Measurements from ENCODE around the gene CES1.

GRCh38 chr16:55773859-55774549 is 58.9 kb downstream of the CES1 start:
- no peak for TF ChIP-seq CTCF (conservative IDR thresholded peaks at IDR 0.05 in 1 of 2, IDR thresholded peaks at IDR 0.05 in 1 of 2; ENCODE audit: low read depth in 1 of 2, low read length in 2 of 2)
- TF ChIP-seq EZH2 (IDR thresholded peaks at IDR 0.05; ENCODE audit: low read length, missing control alignments): no peak

Data from fibroblast of lung (primary cell).